A673 (cell line): ENCODE data around the gene CMIP.

Experiments
- EZH2 ChIP-seq: fragments of 200-600 bp; sonication (generic); IDR thresholded peaks from 2 replicates; pipeline ENCODE4 v1.6.1; 2017; ENCODE audit warnings: borderline replicate concordance, low read depth, mild to moderate bottlenecking, mixed read lengths, antibody characterized with exemption, low read length; ENCODE audit not compliant: poor library complexity, severe bottlenecking
- TF ChIP-seq, protein P1 (sequence below): fragments of 300-800, 200-600 bp; sonication (generic); conservative IDR thresholded peaks from 2 replicates; pipeline ENCODE4 v1.5.1; 2017; ENCODE audit warnings: low read depth, mild to moderate bottlenecking, antibody characterized with exemption, low read length, moderate library complexity, mixed read lengths

DNA sequence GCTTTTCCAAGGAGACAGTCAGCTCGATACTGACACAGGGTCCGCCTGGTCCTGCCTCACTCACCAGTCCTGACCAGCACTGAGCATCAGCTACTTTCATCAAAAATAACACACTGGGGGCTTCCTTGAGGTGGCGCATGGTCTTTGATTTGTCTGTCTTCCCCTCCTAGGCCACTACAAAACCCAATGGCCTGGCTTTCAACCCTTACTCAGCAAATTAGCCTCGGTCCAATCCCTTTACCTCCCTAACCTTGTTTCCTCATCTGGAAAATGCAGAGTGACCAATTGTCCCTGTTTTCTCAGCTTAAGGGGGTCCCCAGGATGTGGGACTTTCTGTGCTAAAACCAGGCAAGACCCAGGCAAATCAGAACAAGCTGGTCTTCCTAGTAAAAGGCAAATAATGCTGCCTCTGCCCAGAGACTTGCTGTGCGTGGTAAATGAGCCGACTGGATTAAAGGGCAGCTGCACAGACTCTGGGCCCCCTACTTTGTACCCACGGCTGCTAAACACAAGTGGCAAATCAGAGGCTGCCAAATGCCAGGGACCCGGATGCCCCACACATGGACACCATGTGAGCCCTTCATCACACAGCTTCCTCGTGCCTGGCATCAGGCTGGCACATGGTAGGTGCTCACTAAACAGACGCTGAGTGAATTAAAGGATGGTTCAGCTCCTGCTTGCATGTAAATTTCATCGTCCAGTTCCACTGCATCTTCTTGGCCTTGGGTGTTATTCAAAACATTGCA, 31.2 kb upstream of the CMIP start:
- TF ChIP-seq, protein P1, sequence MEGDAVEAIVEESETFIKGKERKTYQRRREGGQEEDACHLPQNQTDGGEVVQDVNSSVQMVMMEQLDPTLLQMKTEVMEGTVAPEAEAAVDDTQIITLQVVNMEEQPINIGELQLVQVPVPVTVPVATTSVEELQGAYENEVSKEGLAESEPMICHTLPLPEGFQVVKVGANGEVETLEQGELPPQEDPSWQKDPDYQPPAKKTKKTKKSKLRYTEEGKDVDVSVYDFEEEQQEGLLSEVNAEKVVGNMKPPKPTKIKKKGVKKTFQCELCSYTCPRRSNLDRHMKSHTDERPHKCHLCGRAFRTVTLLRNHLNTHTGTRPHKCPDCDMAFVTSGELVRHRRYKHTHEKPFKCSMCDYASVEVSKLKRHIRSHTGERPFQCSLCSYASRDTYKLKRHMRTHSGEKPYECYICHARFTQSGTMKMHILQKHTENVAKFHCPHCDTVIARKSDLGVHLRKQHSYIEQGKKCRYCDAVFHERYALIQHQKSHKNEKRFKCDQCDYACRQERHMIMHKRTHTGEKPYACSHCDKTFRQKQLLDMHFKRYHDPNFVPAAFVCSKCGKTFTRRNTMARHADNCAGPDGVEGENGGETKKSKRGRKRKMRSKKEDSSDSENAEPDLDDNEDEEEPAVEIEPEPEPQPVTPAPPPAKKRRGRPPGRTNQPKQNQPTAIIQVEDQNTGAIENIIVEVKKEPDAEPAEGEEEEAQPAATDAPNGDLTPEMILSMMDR: no peak
- no peak for TF ChIP-seq EZH2
